Choroid plexus epithelial cell (primary cell): Measurements from ENCODE around the gene KREMEN1.

Source experiments
- DNase-seq: peaks from one replicate; pipeline ENCODE4 v3.0.0-alpha.2; 2010; ENCODE audit warnings: low read depth
- H3K4me3 ChIP-seq: 2 replicates; pipeline ENCODE4 v1.5.1; 2011; ENCODE audit warnings: low read depth, mild to moderate bottlenecking, control low read depth, low read length, moderate library complexity
- TF ChIP-seq, protein P1 (sequence below): conservative IDR thresholded peaks from 2 replicates; pipeline ENCODE4 v1.5.1; 2011; ENCODE audit warnings: low read depth, mild to moderate bottlenecking, control low read depth, inconsistent platforms, low read length, moderate library complexity

The KREMEN1 gene

DNA sequence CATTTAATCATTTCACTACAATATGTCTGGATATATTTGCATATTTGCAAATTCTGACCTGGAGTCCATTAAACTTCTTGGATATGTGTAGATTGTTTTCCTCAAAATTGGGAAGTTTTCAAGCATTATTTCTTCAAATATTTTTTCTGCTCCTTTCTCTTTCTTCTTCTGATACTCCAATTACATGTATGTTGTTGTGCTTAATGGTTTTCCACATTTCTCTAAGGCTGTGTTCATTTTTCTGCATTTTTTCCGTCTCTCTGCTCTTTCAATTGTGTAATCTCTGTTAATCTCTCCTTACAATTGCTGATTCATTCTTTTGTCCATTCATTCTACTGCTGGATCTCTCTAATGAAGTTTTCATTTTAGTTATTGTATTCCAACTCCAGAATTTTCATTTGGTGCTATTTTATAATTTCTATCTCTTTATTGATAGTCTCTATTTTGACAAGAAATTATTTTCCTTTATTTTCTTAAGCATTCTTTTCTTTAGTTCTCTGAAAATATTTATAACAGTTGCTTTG lies 102.5 kb downstream of the KREMEN1 start:
- no peak for DNase-seq
- H3K4me3 ChIP-seq = no peak overlapping the region
- TF ChIP-seq, protein P1, sequence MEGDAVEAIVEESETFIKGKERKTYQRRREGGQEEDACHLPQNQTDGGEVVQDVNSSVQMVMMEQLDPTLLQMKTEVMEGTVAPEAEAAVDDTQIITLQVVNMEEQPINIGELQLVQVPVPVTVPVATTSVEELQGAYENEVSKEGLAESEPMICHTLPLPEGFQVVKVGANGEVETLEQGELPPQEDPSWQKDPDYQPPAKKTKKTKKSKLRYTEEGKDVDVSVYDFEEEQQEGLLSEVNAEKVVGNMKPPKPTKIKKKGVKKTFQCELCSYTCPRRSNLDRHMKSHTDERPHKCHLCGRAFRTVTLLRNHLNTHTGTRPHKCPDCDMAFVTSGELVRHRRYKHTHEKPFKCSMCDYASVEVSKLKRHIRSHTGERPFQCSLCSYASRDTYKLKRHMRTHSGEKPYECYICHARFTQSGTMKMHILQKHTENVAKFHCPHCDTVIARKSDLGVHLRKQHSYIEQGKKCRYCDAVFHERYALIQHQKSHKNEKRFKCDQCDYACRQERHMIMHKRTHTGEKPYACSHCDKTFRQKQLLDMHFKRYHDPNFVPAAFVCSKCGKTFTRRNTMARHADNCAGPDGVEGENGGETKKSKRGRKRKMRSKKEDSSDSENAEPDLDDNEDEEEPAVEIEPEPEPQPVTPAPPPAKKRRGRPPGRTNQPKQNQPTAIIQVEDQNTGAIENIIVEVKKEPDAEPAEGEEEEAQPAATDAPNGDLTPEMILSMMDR = no peak

DNA sequence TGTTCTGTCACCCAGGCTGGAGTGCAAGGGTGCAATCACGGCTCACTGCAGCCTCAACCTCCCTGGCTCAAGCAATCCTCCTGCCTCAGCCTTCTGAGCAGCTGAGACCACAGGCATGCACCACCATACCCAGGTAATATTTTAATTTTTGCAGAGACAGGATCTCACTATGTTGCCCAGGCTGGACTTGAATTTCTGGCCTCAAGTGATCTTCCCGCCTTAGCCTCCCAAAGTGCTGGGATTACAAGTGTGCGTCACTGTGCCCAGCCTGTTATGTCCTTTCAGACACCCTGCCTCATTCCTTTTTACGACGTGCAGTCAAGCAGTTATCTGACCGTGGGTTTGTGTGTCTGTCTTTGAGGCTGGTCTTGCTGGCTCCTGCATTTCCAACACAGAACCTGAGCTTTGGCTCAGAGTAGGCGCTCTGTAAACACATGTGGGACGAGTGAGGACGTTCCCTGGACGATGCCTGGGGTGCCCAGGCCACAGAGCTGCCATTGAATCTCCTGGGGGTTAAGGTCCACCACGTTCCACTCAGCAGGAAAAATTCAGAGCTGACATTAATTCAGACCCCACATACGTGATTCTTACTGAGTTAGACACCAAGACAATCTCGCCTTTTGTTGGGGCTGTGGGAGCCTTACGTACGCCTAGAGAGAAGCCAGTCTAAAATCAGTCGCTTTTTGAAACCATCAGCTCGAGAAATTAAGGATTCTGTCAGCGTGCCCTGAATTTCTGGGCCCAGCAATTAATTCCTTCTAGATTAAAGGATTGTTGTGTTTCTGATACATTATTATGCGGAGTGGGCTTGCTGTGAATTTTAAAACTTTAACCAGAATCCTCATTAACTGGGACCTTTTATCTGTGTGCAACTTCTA lies 111.4 kb downstream of the KREMEN1 start:
- TF ChIP-seq, protein P1 = no peak
- no peak overlapping the region for H3K4me3 ChIP-seq
- no peak for DNase-seq

DNA sequence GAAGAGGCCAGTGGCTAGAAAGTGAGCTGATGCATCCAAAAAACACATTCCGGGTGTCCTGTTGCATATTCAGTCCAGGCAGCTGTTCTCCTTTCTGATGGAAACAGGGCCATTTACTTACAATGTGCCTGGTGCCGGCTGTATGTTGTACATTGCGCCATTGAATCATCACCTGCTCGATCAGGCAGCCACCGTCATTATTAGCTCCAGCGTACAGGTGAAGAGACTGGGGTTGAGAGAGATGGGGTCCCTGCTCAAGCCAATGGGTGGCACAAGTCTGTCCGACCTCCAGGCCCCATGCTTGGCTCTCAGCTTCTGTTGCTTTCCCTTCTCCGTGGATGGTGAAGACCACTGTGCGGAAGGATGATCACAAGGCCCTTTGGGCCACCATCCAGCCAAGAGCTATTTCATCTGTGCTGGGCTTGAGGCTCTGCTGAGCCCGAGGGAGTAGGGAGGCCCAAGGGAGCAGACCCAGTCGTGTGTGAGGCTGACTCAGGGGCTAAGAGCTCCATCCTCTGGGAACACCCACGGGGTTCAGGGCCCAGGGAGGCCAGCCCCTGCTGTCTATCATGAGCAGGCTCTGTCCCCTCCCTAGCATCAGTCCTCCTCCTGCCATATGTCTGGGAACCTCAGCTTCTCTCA lies 112.1 kb downstream of the KREMEN1 start:
- no peak for DNase-seq
- TF ChIP-seq, protein P1 = no peak
- H3K4me3 ChIP-seq = no peak overlapping the region

DNA sequence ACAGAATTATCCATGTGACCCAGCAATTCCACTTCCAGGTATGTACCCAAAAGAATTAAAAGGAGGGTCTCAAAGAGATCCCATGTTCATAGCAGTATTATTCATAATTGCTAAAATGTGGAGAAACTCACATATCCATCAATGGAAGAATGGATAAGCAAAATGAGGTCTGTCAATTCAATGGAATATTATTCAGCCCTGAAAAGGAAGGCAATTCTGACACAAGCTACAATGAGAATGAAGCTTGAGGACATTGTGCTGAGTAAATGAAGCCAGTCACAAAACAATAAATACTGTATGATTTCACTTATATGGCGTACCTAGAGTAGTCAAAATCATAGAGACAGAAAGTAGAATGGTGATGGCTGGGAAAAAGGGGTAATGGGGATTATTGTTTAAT lies 113.5 kb downstream of the KREMEN1 start:
- H3K4me3 ChIP-seq = no peak overlapping the region
- DNase-seq = no peak
- TF ChIP-seq, protein P1 = no peak

DNA sequence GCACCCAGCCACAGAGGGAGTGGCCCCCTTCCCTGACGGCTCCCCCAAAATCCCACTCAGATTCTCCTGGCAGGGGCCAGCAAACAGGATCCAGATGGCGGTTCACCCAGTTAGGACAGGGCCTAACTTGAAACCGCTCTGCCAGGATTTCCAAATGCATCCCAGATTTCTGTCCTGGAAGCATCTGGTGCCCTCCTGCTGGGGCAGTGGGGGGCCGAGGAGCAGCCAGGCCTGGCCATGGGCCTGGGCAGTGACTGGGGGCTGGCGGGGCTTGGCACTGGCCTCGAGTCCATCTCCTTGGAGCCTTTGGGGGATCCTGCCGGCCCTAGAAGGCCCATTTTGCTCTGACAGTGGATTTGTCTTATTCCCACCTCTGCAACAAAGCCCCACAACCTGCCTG lies 115.0 kb downstream of the KREMEN1 start:
- DNase-seq = no peak
- no peak overlapping the region for H3K4me3 ChIP-seq
- TF ChIP-seq, protein P1 = no peak

DNA sequence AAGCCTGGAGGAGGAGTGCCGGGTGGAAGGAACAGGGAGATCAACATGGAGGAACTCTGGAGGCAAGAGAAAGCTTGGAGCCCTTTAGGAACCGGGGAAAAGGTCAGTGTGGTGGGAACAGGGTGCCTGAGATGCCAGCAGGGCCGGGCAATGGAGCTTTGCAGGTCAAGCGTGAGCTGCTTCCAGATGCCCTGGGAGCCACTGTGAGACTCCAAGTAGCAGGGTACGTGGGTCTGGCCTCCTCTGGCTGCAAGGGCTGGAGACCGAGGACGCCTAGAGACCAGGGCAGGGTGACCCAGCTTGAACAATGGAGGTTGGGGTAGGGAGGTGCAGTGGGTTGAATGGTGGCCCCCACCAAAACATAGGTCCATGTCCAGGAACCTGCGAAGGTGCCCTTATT lies 117.2 kb downstream of the KREMEN1 start:
- no peak overlapping the region for H3K4me3 ChIP-seq
- TF ChIP-seq, protein P1 = no peak
- no peak for DNase-seq
